Stimulated activated effector memory CD8-positive, alpha-beta T cell treated with anti-CD3 and anti-CD28 coated beads, Interleukin-12 subunit alpha, Interleukin-12 subunit beta, amount 100 ng/mL, for 72 hours (primary cell): ENCODE data around the gene EMX2.
A peak's percentile ranks its signal among the peaks of the same experiment; 100 is the strongest.
"Not testable (repeated sequence)": the region's sequence is repeated elsewhere in the genome, so short reads cannot be mapped to it uniquely, and the experiment has no call there.

ENCODE experiments used
- ATAC-seq: fragments of 150-1000 bp; cut with Tn5 transposase; 2 replicates; pipeline ENCODE4 v1.10.0; 2021
- DNase-seq, 2 donors: peaks; one replicate each; pipeline ENCODE4 v3.0.0; 2021 to 2022; ENCODE audit warnings: low spot score in 2 of 2
- H3K27ac Mint-ChIP-seq: one replicate; pipeline ENCODE4 v1.8.0; 2022; ENCODE audit warnings: mild to moderate bottlenecking, mixed read lengths
- H3K36me3 Mint-ChIP-seq: one replicate; pipeline ENCODE4 v1.8.0; 2022; ENCODE audit warnings: mild to moderate bottlenecking, mixed read lengths
- H3K4me1 Mint-ChIP-seq: one replicate; pipeline ENCODE4 v1.8.0; 2022; ENCODE audit warnings: mixed read lengths
- H3K4me3 Mint-ChIP-seq: one replicate; pipeline ENCODE4 v1.8.0; 2022; ENCODE audit warnings: mild to moderate bottlenecking, mixed read lengths
- H3K9me3 Mint-ChIP-seq: one replicate; pipeline ENCODE4 v1.8.0; 2022; ENCODE audit warnings: mixed read lengths

EMX2 gene

DNA sequence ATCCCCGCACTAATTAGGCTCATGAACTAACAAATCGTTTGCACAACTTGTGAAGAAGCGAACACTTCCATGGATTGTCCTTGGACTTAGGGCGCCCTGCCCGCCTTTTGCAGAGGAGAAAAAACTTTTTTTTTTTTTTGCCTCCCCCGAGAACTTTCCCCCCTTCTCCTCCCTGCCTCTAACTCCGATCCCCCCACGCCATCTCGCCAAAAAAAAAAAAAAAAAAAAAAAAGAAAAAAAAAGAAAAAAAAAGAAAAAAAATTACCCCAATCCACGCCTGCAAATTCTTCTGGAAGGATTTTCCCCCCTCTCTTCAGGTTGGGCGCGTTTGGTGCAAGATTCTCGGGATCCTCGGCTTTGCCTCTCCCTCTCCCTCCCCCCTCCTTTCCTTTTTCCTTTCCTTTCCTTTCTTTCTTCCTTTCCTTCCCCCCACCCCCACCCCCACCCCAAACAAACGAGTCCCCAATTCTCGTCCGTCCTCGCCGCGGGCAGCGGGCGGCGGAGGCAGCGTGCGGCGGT lies at the start of gene EMX2:
Gene EMX2 (plus strand): TSS at position 41 of the 519 bp plus-strand sequence. CDS start 522 bp downstream, outside the sequence.
- ATAC-seq (no peak), DNase-seq (no peak)
- Mint-ChIP-seq H3K9me3 (no peaks in the 10 kb centered on the region), H3K27ac (no peak within 1 kb of the TSS), H3K4me1 (peaks cover 20% of the 10 kb centered on the region), H3K36me3 (no peaks in the 10 kb centered on the region), H3K4me3 (peak within 1 kb of the TSS; percentile 26)

DNA sequence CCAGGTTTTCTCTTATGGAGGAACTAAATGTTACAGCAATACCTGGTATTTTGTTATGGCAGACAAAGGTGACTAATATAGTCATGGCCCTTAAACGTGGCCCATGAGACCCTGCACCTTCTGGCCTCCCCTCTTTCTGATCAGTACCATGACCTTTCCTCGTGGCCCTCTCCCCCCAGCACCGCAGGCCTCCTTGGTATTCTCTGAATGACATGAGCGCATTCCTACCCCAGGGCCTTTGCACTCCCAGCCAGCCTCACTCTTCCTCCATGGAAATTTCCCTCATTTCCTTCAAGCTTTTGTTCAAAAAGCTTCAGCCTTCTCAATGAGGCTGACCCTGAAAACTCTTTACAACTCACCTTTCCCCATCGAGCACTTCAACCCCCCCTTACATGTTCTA lies 46.5 kb upstream of the EMX2 start:
- ATAC-seq (no peak), DNase-seq (no peak)
- Mint-ChIP-seq H3K9me3 (no peaks in the 10 kb centered on the region), H3K4me3 (no peak overlapping the region), H3K4me1 (no peaks in the 10 kb centered on the region), H3K27ac (no peak overlapping the region), H3K36me3 (no peaks in the 10 kb centered on the region)

DNA sequence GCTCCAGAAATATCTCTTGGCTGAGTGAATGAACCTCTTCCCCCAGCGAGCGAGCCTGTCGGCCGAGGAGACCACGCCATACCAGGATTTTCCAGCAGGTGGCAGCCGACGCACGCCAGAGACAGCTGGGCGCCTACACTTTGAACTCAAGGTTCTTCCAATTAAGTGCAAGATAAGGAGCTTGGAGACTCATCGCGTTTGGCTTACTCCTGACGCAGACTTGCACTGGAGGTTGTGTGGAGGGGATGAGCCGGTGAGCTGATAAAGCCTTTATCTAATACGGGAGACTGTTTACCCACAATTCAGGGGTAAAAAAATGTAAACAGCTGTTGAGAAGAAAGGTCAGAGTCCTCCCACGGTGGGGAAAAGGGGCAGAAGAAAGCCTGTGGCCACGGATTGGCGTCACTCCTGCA lies 45.9 kb upstream of the EMX2 start:
- Mint-ChIP-seq H3K4me1 (no peaks in the 10 kb centered on the region), H3K36me3 (no peaks in the 10 kb centered on the region), H3K27ac (no peak overlapping the region), H3K4me3 (no peak overlapping the region), H3K9me3 (no peaks in the 10 kb centered on the region)
- ATAC-seq (peak; percentile 66), DNase-seq (peak; percentile 58 to 83)

DNA sequence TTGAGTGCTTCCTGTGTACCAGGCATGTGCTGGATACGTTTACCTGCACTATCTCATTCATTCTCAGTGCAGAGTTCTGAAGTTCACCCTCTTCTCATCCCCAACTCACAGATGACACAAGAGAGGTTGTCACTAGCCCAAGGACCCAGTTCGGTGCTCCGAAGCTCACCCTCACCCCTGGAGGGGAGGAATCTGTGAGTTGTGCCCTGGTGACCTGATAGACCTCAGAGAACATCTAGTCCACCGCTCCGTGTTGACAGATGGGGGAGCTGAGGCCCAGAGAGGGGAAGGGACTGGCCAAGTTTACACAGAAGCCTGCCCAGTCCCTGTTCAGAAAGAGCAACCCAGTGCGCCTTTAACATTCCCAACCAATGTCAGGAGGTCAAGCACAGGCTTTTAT lies 44.8 kb upstream of the EMX2 start:
- Mint-ChIP-seq H3K4me1 (no peaks in the 10 kb centered on the region), H3K36me3 (no peaks in the 10 kb centered on the region), H3K27ac (no peak overlapping the region), H3K4me3 (no peak overlapping the region), H3K9me3 (no peaks in the 10 kb centered on the region)
- ATAC-seq (no peak), DNase-seq (no peak)

DNA sequence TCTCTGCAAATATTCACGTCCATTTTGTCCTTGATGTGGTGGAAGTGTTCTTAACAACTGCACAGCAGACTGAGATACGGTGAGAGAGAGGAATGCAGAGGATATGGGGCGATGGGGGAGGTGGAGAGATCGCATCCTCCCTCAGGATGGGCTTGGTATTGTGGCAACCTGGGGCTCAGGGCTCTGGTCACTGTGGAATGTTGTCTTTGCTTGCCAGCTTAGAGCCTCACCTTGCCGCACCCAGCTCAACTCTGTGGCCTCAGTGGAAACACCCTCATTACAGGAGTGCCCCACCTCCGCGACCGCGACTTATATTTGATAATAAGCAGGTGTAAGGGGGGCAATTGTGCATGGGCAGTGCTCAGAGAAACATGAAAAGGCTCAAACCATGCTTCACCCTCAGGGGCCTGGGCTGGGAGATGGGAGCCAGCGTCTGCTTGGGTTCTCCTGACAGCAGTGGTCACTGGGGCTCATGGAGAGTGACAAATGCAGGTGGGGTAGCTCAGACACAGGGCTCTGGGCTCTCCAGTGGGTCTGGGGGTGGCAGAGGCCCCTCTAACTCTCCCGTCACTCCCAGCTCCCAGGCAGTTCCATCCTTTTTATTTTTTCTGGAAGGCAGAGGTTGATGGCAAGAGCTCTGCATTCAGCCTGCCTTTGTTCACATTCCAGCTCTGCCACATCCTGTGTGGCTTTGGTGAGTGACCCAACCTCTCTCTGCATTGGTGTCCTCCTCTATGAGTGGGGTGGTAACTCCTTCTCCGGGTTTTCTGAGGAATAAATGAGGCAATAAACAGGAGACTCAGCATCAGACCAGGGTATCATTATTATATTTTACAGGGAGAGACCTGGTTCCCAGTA lies 43.1 kb upstream of the EMX2 start:
- no peaks in the 10 kb centered on the region for H3K9me3 Mint-ChIP-seq
- H3K36me3 Mint-ChIP-seq, result no peaks in the 10 kb centered on the region
- DNase-seq, result no peak
- H3K4me1 Mint-ChIP-seq, result no peaks in the 10 kb centered on the region
- no peak overlapping the region for H3K4me3 Mint-ChIP-seq
- no peak overlapping the region for H3K27ac Mint-ChIP-seq
- ATAC-seq, result no peak

DNA sequence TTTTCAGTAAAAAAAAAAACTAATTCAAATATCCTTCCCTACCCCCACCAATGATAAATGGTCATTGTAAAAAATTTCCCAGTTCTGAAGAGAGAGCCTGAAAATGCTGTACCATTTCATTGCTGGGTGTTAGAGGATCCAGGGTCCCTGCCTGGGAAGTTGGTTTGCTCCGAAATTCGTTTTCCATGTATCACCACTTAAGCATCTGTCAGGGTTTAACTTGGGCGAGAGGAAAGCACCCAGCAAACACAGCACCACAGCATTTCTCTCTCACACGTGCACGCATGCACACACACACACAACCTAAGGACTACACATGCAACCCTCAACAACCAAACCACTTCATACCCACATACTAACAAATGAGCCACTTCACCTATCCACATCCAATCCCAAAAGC lies 42.1 kb upstream of the EMX2 start:
- Mint-ChIP-seq H3K4me3 (no peak overlapping the region), H3K27ac (no peak overlapping the region), H3K4me1 (no peaks in the 10 kb centered on the region), H3K36me3 (no peaks in the 10 kb centered on the region), H3K9me3 (no peaks in the 10 kb centered on the region)
- no peak for ATAC-seq
- no peak for DNase-seq

DNA sequence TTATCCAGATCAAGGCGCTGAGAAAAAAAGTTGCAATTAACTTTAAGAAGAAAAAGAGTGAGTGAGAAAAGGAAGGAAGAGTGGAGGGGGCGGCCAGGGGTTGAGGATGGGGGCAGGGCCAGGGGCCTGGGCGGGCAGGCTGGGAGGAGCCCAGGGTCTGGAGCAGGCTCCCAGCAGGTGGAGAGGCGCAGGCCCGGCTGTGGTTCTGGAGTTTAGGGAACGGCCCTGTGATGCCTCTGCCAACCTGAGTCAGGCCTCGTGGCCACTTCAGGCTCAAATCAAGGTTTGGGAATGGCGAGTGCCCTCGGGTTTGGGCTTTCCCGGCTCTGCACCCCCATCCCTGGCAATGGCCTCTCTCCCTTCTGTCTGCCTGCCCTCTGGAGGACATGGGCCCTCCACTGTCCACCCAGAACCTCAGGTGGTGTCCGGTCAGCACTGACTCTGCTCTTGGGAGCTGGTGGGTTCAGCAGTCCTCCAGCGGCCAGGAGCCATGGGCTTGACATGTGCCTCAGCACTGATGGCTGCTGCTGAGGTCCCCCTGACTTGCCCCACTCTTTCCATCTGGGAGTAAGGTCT lies 41.0 kb upstream of the EMX2 start:
- DNase-seq (no peak), ATAC-seq (no peak)
- no peak overlapping the region for H3K27ac Mint-ChIP-seq
- no peak overlapping the region for H3K4me3 Mint-ChIP-seq
- no peaks in the 10 kb centered on the region for H3K36me3 Mint-ChIP-seq
- no peaks in the 10 kb centered on the region for H3K4me1 Mint-ChIP-seq
- no peaks in the 10 kb centered on the region for H3K9me3 Mint-ChIP-seq

DNA sequence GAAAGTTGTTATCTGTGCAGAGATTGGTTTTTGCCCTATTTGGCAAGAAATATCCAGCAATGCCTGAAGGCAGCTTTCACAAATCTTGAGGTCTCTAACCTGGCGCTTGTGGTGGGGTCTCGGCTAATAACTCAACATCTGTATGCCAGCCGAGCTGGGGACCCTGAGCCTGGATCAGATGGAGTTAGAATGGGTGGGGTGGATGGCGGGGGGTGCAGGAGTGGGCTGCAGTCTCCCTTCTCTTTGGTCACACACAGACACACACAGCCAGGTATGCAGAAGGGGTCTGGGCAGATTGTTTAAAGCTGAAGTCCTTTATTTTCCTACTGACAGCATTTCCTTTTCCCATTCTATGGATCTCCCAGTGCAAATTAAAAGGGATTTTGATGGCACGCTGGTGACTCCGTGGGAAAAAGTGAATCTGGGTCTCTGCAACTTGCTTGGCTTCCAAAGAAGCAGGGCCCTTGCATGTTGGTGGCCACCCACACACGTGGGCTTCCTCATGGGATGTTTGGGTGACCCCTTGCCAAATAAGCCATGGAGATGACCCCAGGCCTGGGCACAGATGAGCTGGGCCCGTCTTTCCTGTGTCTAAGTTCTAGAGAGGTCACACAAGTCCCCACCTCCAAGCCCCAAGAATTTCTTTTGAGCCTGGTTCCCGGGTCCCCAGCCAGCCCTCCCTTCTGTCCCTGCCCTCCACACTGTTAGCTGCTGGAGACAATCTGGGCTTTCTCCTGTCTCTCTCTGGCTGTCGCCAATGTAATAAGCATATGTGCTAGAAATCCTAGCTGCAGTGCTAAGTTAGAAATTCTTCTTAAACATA lies 39.9 kb upstream of the EMX2 start:
- H3K9me3 Mint-ChIP-seq, result no peaks in the 10 kb centered on the region
- H3K27ac Mint-ChIP-seq, result no peak overlapping the region
- DNase-seq, result no peak
- ATAC-seq, result no peak
- H3K4me1 Mint-ChIP-seq, result no peaks in the 10 kb centered on the region
- no peaks in the 10 kb centered on the region for H3K36me3 Mint-ChIP-seq
- H3K4me3 Mint-ChIP-seq, result no peak overlapping the region

DNA sequence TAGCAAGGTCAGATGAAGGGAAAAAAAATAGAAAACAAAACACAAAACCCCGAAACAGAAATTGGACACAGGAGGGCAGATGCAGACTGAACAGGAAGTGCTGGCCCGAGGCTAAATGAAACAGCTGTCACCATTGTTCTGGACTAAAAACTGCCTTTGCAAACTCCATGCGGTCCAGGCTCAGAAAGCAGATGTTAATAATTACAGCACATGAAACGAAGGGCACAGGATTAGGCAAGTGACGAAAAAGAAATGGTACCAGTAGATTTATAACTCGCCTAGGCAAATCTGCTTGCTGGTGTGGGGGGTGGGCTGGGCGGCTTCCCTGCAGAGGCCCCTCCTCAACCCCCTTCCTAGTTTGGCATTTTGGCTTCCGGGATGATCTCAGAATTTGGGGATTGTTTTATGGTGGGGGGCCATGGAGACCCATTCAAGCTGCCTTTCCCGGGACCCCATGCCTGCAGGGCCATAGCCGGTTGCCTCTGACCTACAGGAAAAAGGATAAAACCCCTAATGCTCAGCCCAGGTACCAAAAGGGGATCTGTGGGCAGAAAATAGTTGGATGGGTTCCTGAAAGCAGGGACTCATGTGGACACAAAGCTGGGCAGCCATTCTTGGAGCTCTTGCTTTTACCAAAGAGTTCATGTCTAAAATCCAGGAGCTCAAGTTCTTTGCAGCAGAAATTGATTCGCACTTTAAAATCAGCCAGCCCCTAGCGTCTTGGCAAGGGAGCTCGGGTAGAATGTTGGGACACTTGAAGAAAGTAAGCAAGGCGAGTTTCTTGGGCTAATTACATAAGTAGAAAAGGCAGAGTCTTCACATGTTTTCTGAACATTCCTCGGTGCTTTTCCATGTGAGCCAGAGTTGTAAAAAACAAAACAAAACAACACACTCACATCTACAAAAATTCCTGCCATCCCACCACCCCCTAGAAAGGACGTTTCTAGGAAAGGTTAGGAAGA lies 39.0 kb upstream of the EMX2 start:
- Mint-ChIP-seq H3K9me3 (no peaks in the 10 kb centered on the region), H3K4me3 (no peak overlapping the region), H3K4me1 (no peaks in the 10 kb centered on the region), H3K27ac (no peak overlapping the region), H3K36me3 (no peaks in the 10 kb centered on the region)
- DNase-seq, result no peak
- ATAC-seq, result no peak

DNA sequence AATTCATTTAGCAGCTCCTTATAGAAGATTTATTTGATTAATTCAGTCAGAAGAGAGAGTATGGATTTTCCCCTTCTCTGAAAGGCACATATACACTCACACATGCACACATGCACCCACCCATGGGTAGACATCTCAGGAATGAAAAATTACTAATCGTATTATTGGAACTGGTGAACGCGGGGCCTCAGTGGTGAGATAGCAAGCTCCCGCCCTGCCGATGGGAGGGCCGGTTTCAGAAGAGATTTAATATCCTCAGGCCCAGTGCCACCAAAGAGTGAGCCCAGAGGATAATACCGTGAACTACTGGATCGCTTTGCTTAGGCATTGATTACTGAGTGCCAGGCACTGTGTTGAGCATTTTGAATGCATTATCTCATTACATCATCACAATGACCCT lies 38.0 kb upstream of the EMX2 start:
- no peak for DNase-seq
- no peak overlapping the region for H3K4me3 Mint-ChIP-seq
- no peaks in the 10 kb centered on the region for H3K36me3 Mint-ChIP-seq
- ATAC-seq, result no peak
- no peaks in the 10 kb centered on the region for H3K9me3 Mint-ChIP-seq
- H3K4me1 Mint-ChIP-seq, result no peaks in the 10 kb centered on the region
- no peak overlapping the region for H3K27ac Mint-ChIP-seq

DNA sequence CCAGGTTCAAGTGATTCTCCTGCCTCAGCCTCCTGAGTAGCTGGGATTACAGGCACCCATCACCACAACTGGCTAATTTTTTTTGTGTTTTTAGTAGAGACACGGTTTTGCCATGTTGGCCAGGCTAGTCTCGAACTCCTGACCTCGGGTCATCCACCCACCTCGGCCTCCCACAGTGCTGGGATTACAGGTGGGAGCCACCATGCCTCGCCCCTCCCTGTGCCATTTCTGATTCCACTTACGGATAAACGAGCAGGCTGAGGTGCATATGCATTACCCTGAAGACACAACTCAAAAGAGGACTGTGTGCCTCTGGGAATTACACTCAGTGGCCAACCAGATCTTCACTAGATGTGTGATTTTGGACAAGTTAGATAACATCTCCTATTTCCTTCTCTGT lies 35.5 kb upstream of the EMX2 start:
- not testable (repeated sequence) for H3K36me3 Mint-ChIP-seq, ATAC-seq, H3K27ac Mint-ChIP-seq, DNase-seq, H3K4me1 Mint-ChIP-seq, H3K9me3 Mint-ChIP-seq, H3K4me3 Mint-ChIP-seq

DNA sequence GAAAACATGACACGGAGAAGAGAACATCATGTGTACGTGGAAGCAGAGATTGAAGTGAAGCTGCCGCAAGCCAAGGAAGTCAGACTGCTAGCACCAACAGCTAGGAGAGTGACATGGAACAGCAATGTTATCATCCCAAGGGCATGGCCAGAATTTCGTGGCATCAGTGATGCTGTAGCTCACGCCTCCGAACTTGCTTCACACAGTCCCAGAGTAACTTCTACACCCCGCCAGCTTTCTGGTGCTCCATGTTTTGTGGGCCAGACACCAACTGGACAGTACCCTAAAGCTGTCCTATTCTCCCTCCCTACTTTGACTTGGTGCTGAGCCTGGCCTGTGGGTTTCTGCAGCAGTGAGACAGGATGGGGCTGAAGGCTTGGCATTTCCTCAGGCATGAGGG lies 33.0 kb upstream of the EMX2 start:
- H3K27ac Mint-ChIP-seq, result no peak overlapping the region
- no peaks in the 10 kb centered on the region for H3K36me3 Mint-ChIP-seq
- no peak for DNase-seq
- H3K9me3 Mint-ChIP-seq, result no peaks in the 10 kb centered on the region
- no peak overlapping the region for H3K4me3 Mint-ChIP-seq
- H3K4me1 Mint-ChIP-seq, result no peaks in the 10 kb centered on the region
- ATAC-seq, result no peak

DNA sequence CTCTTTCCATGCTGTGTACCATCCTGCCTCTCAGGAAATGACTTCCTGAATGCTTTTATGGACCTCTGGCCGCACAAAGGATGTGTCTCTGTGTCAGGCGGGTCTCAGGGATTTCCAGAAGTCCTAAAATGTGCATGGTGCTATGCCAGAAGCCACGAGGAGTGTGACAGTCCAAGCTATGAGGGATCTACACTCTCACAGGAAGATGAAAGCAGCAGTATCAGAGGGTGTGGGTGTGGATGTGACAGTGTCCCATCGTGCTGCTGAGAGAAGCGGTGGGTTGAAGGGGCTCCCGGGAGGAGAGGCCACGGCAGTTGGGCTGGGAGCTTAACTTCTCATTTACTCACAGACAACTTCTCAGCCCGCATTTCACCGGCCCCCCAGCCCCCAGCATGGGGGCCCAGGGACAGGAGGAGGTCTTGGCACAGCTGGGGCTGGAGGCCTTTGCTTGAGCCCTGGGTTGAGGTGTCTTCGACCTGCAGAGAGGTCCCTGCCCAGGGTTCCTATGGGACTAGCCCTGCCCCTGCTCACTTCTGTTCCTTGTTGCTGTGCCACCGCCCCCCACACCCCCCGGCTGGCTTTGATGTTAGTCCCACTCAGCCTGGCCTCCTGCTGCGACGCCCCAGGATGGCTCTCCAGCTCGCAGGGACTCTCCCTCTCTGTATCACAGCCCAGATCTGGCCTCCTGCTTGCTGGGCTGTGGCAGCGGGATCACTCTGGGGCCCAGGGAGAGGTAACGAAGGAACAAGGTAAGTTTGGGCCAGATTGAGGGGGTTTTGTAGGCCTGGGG lies 30.8 kb upstream of the EMX2 start:
- no peak for ATAC-seq
- no peak for DNase-seq
- no peaks in the 10 kb centered on the region for H3K9me3 Mint-ChIP-seq
- no peaks in the 10 kb centered on the region for H3K4me1 Mint-ChIP-seq
- H3K36me3 Mint-ChIP-seq, result no peaks in the 10 kb centered on the region
- H3K27ac Mint-ChIP-seq, result no peak overlapping the region
- H3K4me3 Mint-ChIP-seq, result no peak overlapping the region

DNA sequence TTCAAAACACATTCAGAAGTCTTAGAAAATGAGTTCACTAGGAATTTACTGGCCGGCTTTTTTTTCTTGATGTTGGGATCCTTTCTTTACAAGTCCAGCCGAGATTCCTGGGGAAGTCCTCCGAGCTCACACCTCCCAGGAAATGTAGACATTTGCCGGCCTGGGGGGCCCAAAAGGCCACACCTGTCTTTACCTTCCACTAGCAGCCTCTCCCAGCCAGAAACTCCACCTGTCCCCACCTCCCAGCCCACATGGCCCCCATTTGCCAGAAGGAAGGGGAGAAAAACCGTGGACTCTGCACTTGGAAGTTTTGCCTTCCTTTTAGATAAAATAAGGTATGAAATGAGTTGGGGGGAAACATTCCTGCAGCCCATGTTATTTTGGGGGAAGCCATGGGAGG lies 27.6 kb upstream of the EMX2 start:
- DNase-seq (no peak), ATAC-seq (no peak)
- no peak overlapping the region for H3K27ac Mint-ChIP-seq
- no peaks in the 10 kb centered on the region for H3K36me3 Mint-ChIP-seq
- no peaks in the 10 kb centered on the region for H3K4me1 Mint-ChIP-seq
- no peak overlapping the region for H3K4me3 Mint-ChIP-seq
- H3K9me3 Mint-ChIP-seq, result no peaks in the 10 kb centered on the region
